GM18505 (cell line): ENCODE results near the gene SLC16A8.

Experiments
- ATAC-seq: cut with Tn5 transposase; IDR thresholded peaks from one replicate; pipeline ENCODE4 v1.9.1; 2021; ENCODE audit not compliant: unreplicated experiment
- POLR2A ChIP-seq: IDR thresholded peaks from 4 replicates; pipeline ENCODE4 v1.6.1; 2011; ENCODE audit warnings: borderline replicate concordance; ENCODE audit not compliant: insufficient read depth, insufficient read length; ENCODE audit errors: extremely low read depth

SLC16A8 gene

DNA sequence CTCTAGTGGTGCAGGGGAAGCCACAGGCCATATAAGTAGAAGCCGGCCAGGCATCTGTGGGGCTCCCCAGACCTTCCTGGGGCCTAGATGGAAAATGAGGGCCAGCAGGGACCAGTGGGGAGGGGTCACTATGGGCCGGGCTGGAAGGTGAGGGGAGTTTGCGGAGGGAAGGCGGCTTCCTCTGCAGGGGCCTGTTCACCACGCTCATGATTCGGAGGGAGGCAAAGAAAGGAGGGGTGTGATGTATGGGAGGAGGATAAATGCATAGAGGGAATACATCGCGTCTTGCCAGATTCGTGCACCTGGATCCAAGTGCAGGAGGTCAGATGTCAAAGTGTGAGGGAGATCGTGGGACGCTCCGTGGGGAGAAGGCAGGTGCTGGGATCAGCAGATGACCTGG, 6.9 kb downstream of the SLC16A8 start:
- no peak for TF ChIP-seq POLR2A
- no peak for ATAC-seq

DNA sequence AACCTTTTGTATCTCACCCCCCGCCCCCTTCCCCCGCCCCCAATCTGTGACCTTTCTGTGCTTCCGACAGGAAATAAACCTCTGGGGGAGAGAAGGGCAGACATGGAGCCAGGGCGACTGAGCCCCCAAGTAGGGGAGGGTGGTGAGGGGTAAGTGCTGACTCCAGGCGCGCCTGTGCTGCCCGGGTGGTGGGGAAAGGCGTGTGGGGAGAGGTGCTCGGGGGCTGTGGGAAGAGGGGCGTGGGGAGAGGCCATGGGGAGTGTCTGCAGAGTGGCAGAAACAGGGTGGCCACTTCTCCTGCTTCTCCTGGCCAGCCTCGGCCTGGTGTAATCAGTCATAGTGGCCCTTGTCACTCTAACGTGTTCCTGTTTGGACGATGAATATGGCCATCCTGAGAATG, 8.0 kb downstream of the SLC16A8 start:
- ATAC-seq, result no peak
- TF ChIP-seq POLR2A, result no peak

DNA sequence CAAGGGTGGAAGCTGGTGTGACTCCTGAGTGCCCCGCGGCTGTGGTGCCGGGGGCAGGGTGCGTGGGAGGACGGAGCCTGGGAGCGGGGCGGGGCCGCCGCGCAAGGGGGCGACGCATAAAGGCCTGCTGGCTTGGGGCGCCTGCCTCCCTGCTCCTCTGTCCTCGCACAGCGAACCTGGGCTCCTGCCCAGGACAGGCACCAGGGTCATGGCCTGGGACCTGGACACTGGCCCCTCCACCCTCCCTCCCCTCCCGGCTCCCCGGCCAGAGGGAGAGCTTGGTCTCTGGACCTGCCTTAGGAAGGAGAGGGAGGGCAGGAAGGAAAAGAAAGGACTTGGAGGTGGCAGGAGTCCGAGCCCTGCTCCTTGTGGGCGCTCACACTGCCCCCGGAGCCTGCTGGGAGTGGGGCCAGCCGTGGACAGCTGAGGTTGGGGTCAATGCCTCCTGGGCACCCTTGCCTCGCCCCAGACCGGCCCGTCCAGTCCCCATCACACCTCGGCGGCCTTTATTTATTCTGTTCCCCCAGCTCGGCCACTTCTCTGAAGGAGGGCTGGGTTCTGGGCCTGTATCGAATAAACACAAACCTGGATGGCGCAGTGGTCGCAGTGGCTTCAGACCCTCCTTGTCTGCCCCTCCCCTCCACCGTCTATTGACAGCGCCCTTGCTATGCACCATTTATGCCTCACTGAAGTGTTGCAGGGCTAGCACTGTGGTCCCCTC, 8.7 kb downstream of the SLC16A8 start:
- TF ChIP-seq POLR2A, result no peak

DNA sequence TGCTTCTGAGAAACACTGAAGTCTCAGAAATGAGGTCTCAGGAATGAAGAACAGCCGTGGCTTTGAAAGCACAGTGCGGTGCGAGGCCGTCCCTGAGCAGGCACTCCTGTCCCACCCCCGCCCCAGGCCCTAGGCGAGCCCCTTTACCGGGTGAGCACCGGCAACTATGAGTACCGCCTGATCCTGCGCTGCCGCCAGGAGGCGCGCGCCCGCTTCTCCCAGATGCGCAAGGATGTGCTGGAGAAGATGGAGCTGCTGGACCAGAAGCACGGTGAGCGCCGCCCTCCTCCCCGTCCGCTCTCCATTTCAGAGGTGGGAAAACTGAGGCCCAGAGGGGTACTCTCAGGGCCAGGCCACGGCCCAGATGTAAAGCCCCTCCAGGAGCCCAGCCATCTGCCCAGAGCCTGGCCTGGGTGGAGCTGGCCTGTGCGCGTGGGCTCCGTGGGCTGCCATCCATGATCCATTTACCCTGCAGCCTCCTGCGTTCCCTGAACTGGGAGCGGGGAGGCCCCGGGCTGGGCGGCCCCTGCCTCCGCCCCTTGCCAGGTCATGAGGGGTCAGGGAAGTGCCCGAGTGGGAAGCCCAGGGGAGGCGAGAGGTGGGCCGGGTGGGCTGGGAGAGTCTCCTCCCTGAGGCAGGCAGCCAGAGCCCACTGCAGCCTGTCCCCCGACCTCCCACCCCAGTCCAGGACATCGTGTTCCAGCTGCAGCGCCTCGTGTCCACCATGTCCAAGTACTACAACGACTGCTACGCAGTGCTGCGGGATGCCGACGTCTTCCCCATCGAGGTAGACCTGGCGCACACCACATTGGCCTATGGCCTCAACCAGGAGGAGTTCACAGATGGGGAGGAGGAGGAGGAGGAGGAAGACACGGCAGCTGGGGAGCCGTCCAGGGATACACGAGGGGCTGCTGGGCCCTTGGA, 9.5 kb downstream of the SLC16A8 start:
- no peak for TF ChIP-seq POLR2A

More for the DNA sequence above, 8.7 kb downstream of the SLC16A8 start:
- ATAC-seq, result no peak

DNA sequence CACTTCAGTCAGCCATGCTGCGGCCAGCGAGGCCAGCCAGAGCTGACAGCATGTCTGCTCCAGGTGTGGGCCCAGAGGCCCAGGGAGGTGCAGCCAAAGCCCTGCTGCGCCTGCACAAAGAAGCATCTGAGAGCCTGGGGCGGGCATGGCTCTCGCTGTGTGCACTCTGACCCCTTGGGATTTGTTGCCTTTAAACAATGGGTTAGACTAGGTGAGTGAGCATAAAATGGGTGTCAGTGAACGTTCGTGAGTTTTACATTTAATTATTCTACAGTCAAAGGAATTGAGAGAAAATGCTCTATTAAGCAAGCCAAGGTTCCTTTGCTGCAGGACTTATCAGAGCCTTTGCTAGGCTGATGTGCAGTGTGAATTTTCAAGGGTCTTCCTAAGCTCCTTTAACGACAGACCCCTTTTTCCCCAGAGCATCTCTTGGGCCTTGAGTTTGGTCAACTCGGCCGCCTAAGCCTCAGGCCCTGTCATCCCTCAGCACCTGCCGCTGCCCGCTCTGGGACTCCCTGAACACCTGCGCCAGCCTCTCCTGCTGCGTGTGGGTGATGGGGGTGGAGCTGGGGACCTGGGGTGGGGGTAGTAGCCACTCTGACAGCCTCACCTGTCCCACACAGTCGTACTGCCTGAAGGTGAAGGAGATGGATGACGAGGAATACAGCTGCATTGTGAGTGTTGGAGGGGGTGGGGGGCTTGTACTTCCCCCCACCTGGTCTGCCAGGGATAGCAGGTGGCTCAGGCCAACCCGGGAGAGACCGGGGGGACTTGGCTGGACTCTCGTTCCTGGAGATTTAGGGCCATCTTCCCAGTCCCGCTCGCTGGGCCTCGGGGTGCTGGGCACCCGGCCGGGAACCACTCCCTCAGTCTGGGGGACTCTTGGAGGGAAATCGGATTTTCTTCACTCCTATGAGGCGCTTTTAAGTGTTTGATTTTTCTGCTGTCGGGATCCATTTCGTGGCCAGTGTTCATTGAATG, 10.5 kb downstream of the SLC16A8 start:
- ATAC-seq, result no peak
- no peak for TF ChIP-seq POLR2A

More for the DNA sequence above, 9.5 kb downstream of the SLC16A8 start:
- ATAC-seq, result no peak

DNA sequence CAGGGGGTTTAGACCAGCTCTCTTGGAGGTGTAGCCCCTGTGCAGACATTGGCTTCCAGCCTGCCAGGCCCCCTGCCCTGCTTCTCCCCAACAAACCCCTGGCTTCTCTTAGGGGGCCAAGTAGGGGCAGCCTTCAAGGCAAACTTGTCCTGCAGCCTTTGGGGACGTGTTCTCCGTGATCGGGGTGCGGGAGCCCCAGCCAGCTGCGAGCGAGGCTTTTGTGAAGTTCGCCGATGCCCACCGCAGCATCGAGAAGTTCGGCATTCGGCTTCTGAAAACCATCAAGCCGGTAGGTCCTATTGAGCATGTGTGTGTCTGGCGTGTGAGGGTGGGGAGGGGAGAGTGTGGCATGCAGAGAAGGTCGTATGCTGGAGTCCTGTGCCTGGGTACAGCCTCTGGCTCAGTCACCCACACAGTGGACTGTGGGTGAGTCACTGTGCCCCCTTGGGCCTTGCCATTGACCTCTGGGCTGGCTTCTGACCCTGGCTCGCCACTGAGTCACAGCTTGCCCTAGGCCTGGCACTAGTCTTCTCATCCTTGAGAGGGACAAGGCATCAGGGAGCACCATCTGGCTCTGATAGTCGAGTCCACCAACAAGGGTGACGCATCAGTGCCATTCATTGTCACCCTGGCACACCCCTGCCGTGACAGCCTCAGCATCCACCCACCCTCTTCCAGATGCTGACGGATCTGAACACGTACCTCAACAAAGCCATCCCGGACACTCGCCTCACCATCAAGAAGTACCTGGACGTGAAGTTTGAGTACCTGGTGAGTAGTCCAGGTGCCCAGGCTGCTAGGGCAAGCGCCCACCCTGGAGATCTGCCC, 11.4 kb downstream of the SLC16A8 start:
- no peak for ATAC-seq
- TF ChIP-seq POLR2A, result no peak

DNA sequence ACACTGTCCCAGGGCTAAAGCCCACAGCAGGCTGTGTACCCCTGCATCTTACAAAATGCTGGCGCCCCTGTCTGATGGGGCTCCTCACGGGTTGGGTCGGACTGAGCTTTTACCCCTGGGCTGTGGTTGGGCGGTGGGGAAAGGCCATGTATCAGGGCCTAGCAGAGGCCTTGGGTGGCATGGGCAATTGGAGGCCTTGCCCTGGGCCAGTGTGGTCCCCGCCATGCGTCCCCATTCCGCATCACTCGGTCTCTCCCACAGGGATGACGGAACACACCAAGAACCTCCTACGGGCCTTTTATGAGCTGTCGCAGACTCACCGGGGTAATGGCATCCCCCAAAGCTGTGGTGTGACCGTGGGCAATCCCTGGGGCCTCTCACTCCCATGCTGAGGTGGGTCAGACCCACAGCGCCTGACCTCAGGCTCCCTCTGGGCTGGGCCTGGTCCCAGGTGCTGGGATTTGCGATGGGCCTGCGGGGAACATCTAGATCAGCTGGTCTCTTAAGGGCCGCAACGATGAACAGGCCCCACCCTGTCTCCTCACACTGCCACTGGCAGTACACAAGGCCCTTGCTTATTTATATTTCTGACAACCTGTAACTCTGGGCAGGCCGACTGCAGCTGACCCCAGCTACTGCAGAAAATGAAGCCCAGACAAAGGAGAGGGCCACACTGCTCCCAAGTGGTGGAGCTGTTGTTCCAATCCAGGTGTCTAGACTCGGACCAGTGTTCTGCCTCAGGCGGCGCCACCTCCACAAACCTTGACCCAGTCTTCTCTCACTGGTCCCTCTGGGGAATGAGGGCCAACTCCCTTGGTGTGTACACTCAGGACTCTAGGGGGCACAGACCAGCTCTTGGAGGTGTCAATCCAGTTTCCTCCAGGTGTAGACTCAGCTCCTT, 12.3 kb downstream of the SLC16A8 start:
- ATAC-seq, result no peak
- TF ChIP-seq POLR2A, result no peak

DNA sequence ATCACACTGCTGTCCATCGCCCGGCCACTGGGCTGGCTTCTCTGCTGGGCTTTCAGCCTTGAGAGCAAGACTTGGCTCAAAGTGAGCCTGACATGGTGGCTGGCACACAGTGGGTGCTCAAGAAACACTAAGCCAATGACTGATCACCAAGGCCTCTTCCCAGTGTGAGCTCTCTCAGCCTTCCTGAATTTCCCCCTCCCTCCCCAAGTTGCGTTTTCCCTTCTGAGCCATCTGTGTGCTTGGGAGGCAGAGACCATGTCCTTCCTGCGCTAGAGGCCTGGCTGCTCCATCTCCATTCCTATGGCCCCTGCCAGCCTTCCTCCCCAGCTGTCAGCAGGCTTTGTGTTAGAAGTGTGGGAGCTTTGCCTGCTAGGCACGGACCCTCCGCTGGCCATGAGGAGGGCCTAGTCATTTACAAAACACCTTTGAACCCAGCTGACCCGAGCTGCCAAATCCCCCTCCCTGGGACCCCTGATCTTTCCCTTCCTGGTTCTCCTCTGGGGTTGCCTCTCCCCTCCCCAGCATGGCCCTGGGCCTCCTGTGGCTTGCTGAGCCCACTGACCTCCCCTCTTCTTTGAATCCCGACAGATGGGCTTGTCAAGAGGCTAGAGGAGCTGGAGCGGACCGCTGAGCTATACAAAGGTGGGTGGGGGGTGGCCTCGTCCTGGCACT, 13.6 kb downstream of the SLC16A8 start:
- ATAC-seq, result no peak
- TF ChIP-seq POLR2A, result no peak

DNA sequence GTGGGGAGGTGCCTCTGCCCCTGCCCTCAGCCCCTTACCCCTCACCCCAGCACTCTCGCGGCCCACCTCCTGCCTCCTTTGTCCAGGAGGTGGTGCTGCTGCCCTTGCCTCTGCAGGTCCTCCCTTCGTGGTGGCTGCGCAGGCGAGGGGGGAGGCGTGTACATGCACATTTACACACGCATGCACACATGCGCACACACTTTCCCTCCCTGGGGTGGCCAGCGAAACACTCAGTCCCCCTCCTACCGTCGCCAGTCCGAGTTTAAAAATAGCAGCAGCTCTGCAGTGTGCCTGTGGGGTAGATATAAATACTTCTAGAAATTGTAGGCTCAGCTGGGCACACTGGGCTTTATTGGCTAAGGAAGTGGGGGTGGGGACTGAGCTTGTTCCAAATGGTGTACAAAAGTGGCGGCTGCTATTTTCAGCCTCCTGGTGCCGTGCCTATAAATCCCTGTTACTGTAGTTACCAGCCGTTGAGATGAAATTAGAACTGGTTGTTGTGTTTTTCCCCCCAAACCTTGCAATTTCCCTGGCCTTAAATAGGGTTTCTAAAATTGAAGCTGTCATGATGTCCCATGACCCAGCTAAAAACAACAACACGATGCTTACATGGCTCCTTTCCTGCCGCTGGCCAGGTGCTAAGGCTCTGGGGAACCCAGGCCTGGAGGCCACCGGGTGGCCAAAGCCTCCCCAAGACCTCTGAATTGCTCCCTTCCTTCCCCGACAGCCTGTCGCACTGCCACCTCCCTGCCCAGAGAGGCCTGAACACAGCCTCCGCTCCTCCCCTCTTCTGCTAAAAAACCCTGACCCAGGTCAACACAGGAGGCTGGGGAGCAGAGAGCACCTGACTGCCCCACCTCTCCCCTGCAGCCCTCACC, 14.4 kb downstream of the SLC16A8 start:
- no peak for TF ChIP-seq POLR2A
- ATAC-seq, result no peak

DNA sequence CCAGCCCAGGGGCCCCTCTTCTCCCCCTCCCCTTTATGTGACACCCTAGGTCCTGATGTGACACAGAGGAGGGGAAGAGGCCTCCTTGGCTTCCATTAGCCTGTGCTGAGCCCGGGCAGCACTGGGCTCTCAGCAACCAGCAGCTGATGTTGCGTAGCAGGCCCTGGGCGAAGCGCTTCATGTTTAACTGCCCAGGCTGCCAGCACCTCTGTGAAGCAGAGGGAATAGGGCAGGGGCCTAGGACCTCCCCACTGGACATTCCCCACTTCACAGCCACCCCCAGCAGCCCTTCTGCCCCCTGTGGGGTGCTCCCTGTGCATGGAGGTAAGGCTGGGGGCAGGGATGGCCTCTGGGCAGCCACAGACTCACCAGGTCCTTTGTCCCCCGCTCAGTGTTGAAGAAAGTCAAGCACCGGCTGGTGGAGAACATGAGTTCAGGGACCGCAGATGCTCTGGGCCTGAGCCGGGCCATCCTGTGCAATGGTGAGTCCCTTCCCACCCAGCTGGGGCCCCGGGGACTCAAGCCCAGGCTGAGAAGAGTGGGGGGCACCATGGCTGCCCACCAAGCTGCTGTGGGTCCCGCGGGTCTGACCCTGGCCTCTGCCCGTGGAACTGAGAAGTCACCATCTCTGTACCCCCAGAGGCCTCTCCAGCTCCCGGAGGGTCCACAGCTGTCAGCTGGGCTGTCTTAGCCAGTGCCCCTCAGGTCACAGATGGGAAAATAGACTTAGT, 15.2 kb downstream of the SLC16A8 start:
- no peak for TF ChIP-seq POLR2A

More for the DNA sequence above, 15.2 kb downstream of the SLC16A8 start:
- ATAC-seq, result no peak
